Keratinocyte (primary cell): Measurements from ENCODE around the gene MARCHF9.

ENCODE experiments used
- EZH2 ChIP-seq: IDR thresholded peaks from one replicate; pipeline ENCODE4 v1.6.1; 2012; ENCODE audit warnings: inconsistent platforms, mild to moderate bottlenecking, low read length, moderate library complexity
- TF ChIP-seq, protein P1 (sequence below), 3 experiments: IDR thresholded peaks in 1 of 3; conservative IDR thresholded peaks in 1 of 3; optimal IDR thresholded peaks in 1 of 3; 2 replicates in 2 of 3; 3 replicates in 1 of 3; pipeline versions ENCODE3 to v1.5.1; 2011; ENCODE audit warnings: low read length in 3 of 3, mild to moderate bottlenecking in 3 of 3, moderate library complexity in 2 of 3, control low read depth in 1 of 3, inconsistent platforms in 1 of 3; ENCODE audit not compliant: insufficient read depth in 2 of 3; ENCODE audit errors: extremely low read depth in 1 of 3

DNA sequence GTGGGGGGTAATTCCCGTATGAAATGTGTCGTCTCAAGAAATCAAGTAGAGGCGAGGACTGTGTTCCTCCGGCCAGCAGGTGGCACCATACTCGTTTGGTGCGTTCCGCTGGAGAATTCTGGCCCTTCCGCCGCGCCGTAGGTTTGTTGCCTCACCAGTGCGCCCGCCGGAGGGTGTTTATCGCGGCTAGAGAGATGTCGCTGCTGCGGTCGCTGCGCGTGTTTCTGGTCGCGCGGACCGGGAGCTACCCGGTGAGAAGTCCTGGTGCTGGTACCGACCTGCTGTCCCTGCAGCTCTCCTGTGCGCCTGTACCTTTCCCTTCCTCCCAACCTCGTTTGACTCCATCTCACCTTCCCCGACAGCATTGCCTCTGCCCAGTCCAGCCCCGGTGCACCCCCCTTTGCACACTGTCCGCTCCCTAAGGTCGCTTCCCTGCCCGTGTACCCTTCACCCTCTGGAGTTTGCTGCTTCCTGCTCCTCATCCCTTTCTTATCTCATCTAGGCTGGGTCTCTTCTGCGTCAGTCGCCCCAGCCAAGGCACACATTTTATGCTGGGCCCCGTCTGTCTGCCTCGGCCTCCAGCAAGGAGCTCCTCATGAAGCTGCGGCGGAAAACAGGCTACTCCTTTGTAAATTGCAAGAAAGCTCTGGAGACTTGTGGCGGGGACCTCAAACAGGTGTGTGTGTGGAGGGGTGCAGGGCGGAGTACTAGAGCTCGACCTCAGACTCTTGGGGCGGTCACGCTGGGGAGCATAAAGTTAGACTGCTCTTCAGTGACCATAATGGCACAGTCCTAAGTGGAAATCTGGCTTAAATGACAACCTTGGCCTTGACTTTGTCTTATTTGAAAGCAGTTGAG lies 27.9 kb downstream of the MARCHF9 start, which contains the start of gene TSFM:
- TF ChIP-seq, protein P1, sequence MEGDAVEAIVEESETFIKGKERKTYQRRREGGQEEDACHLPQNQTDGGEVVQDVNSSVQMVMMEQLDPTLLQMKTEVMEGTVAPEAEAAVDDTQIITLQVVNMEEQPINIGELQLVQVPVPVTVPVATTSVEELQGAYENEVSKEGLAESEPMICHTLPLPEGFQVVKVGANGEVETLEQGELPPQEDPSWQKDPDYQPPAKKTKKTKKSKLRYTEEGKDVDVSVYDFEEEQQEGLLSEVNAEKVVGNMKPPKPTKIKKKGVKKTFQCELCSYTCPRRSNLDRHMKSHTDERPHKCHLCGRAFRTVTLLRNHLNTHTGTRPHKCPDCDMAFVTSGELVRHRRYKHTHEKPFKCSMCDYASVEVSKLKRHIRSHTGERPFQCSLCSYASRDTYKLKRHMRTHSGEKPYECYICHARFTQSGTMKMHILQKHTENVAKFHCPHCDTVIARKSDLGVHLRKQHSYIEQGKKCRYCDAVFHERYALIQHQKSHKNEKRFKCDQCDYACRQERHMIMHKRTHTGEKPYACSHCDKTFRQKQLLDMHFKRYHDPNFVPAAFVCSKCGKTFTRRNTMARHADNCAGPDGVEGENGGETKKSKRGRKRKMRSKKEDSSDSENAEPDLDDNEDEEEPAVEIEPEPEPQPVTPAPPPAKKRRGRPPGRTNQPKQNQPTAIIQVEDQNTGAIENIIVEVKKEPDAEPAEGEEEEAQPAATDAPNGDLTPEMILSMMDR (optimal IDR thresholded peaks at IDR 0.05 in 1 of 3, IDR thresholded peaks at IDR 0.05 in 1 of 3, conservative IDR thresholded peaks at IDR 0.05 in 1 of 3; ENCODE audit: extremely low read depth in 1 of 3, insufficient read depth in 2 of 3, low read length in 3 of 3), result peak; percentile 92 to 99 (median 97)
- TF ChIP-seq EZH2, result no peak
